Measurements from ENCODE around the gene GCK.

The GCK gene

DNA sequence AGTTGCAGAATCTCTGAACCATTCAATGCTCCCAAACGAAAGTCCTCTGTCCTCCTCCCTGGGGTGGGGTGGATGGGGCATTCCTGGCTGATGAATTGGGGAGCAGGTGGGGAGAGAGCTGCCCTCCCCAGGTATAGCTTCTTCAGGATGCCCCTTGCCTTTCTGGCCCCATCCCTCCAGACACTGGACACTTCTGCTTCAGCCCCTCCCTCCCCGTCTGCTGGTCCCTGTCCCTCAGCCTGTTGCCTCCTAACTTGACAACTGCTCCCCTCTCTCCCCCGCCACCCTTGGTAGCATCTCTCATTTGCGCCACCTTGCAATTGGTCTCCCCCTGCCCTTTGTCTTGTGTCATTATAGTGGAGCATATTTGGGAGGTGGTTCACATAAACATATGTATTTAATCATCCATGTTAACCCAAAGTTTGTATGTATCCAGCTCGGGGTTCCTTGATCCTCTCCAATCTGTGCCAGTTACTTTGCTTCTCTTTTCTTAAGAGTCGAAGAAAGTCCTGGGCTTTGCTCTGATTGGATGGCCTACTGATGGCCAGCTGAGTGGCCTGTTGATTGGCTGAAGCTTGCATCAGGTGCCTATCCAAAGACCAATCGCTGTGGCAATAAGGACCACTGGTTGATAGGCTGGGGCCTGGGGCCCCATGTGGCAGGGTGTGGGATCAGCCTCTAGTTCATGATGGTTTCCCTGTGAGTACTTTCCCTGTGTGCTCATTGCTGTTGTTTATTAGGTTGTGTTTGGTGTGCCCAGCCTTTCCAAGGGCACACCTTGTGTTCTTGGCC, 4.0 kb upstream of the GCK start:
- H3K4me3 ChIP-seq (ENCODE audit: low read length): no peak overlapping the region
- H3F3A ChIP-seq (ENCODE audit: control insufficient read depth, insufficient read depth): no peaks in the 10 kb centered on the region
- H3K27me3 ChIP-seq (ENCODE audit: control insufficient read depth, low read length): peaks cover 7% of the 10 kb centered on the region; the same call in 1 of the 2 replicates
- no peak overlapping the region for H3K4me2 ChIP-seq (ENCODE audit: low read length)
- no peaks in the 10 kb centered on the region for H4K20me1 ChIP-seq (ENCODE audit: control insufficient read depth, insufficient read depth, low read depth, low read length)
- no peaks in the 10 kb centered on the region for H3K9me3 ChIP-seq (ENCODE audit: control insufficient read depth, insufficient read depth, low read length)
- no peak overlapping the region for H3K27ac ChIP-seq (ENCODE audit: low read depth, low read length)
- H3K9me2 ChIP-seq (replicated peaks; ENCODE audit: control insufficient read depth, low read length): no peaks in the 10 kb centered on the region
- no peaks in the 10 kb centered on the region for H3K36me3 ChIP-seq (ENCODE audit: control insufficient read depth, low read length)
- TF ChIP-seq, protein P1, sequence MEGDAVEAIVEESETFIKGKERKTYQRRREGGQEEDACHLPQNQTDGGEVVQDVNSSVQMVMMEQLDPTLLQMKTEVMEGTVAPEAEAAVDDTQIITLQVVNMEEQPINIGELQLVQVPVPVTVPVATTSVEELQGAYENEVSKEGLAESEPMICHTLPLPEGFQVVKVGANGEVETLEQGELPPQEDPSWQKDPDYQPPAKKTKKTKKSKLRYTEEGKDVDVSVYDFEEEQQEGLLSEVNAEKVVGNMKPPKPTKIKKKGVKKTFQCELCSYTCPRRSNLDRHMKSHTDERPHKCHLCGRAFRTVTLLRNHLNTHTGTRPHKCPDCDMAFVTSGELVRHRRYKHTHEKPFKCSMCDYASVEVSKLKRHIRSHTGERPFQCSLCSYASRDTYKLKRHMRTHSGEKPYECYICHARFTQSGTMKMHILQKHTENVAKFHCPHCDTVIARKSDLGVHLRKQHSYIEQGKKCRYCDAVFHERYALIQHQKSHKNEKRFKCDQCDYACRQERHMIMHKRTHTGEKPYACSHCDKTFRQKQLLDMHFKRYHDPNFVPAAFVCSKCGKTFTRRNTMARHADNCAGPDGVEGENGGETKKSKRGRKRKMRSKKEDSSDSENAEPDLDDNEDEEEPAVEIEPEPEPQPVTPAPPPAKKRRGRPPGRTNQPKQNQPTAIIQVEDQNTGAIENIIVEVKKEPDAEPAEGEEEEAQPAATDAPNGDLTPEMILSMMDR (IDR thresholded peaks at IDR 0.05; ENCODE audit: low read depth, low read length, poor library complexity, severe bottlenecking): no peak
- no peak for TF ChIP-seq EZH2phosphoT487 (IDR thresholded peaks at IDR 0.05; ENCODE audit: borderline replicate concordance, low read length)
- no peaks in the 10 kb centered on the region for H3K79me2 ChIP-seq (ENCODE audit: control insufficient read depth, low read length)
- H3K4me1 ChIP-seq (ENCODE audit: control insufficient read depth, low read length): peaks cover 10% of the 10 kb centered on the region

DNA sequence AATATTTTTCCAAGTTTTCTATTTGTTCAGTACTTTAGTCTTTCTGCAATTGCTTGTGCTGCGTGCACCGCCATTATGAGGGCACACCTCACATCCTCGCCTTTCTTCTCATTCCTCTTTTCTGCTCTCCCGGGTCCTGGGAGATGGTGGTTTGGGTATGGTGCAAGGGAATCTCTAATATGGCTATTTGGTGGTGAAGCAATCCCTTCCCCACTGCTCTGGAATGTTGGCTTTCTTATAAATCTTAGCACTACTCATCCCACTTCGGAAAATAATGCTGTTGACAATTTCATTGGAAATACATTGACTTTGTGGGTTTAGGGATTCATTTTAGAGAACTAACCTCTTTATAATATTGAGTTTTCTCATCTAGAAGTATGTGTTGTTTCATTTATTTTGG, 1.9 kb upstream of the GCK start:
- Histone ChIP-seq H3K27me3 (ENCODE audit: control insufficient read depth, low read length) (peaks cover 9% of the 10 kb centered on the region; the same call in 1 of the 2 replicates), H3K27ac (ENCODE audit: low read depth, low read length) (no peak overlapping the region), H4K20me1 (ENCODE audit: control insufficient read depth, insufficient read depth, low read depth, low read length) (no peaks in the 10 kb centered on the region), H3K4me1 (ENCODE audit: control insufficient read depth, low read length) (peaks cover 3% of the 10 kb centered on the region), H3K4me2 (ENCODE audit: low read length) (no peak overlapping the region), H3F3A (ENCODE audit: control insufficient read depth, insufficient read depth) (no peaks in the 10 kb centered on the region), H3K36me3 (ENCODE audit: control insufficient read depth, low read length) (no peaks in the 10 kb centered on the region), H3K4me3 (ENCODE audit: low read length) (no peak overlapping the region), H3K9me2 (replicated peaks; ENCODE audit: control insufficient read depth, low read length) (no peaks in the 10 kb centered on the region), H3K9me3 (ENCODE audit: control insufficient read depth, insufficient read depth, low read length) (no peaks in the 10 kb centered on the region), H3K79me2 (ENCODE audit: control insufficient read depth, low read length) (no peaks in the 10 kb centered on the region)
- TF ChIP-seq, protein P1 (IDR thresholded peaks at IDR 0.05; ENCODE audit: low read depth, low read length, poor library complexity, severe bottlenecking): no peak
- no peak for TF ChIP-seq EZH2phosphoT487 (IDR thresholded peaks at IDR 0.05; ENCODE audit: borderline replicate concordance, low read length)

DNA sequence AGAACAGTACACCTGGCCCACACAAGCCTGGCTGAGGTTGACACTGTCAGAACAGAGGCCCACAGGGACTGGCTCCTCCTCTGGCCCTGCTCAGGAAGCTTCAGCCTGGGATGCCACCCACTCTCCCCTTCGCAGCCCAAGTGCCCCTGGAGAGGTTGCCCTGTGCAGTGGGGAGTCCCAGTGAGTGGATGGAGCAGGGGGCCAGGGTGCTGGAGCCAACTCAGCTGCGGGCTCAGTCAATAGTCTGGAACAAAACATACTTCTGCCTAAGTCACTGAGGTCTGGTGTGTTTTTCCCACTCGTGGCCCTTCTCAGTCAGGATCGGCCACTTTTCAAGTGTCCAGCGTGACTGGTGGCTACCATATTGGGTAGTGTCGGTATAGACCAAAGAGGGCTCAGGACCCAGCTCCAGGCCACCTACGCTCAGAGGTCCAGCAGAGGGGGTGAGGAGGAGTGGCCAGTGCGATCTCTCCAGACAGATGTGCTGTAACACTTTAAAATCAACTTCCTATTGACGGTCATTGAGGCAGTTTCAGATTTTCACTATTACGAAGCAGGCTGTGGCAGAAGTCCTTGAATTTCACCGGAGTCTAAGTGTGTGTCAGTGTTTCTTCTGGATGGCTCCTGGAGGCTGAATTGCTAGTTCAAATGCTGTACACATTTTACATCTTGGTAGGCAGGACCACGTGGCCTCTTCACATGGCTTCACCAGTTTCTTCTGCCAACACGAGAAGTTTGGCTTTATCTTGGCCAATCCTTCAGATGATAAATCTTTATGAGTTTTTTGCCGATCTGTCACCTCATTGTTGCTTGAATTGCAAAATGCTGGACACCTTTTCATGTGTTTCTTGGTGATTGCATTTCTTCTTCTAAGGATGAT, 994 bp upstream of the GCK start:
- Histone ChIP-seq H3K4me3 (ENCODE audit: low read length) (no peak overlapping the region), H3K79me2 (ENCODE audit: control insufficient read depth, low read length) (no peaks in the 10 kb centered on the region), H3K4me1 (ENCODE audit: control insufficient read depth, low read length) (no peaks in the 10 kb centered on the region), H3K9me2 (replicated peaks; ENCODE audit: control insufficient read depth, low read length) (no peaks in the 10 kb centered on the region), H3K27me3 (ENCODE audit: control insufficient read depth, low read length) (peaks cover 10% of the 10 kb centered on the region; the same call in 1 of the 2 replicates), H3K9me3 (ENCODE audit: control insufficient read depth, insufficient read depth, low read length) (no peaks in the 10 kb centered on the region), H3K4me2 (ENCODE audit: low read length) (no peak overlapping the region), H3K27ac (ENCODE audit: low read depth, low read length) (no peak overlapping the region), H3F3A (ENCODE audit: control insufficient read depth, insufficient read depth) (no peaks in the 10 kb centered on the region), H4K20me1 (ENCODE audit: control insufficient read depth, insufficient read depth, low read depth, low read length) (no peaks in the 10 kb centered on the region), H3K36me3 (ENCODE audit: control insufficient read depth, low read length) (no peaks in the 10 kb centered on the region)
- no peak for TF ChIP-seq EZH2phosphoT487 (IDR thresholded peaks at IDR 0.05; ENCODE audit: borderline replicate concordance, low read length)
- TF ChIP-seq, protein P1 (IDR thresholded peaks at IDR 0.05; ENCODE audit: low read depth, low read length, poor library complexity, severe bottlenecking): no peak
